Activated CD4-positive, alpha-beta T cell treated with anti-CD3 and anti-CD28 coated beads for 1 hour (primary cell): ENCODE data around the gene MEN1.

Experiments
- DNase-seq: peaks from one replicate; pipeline ENCODE4 v3.0.0-alpha.2; 2020

Gene MEN1

GRCh38 chr11:64800303-64801157 lies 9.8 kb downstream of the MEN1 start:
- no peak for DNase-seq

- no peak for DNase-seq
These were observed 10.6 kb downstream of the MEN1 start for GRCh38 chr11:64799623-64800302.

- no peak for DNase-seq
These were observed 11.1 kb downstream of the MEN1 start for GRCh38 chr11:64799256-64799622.

- no peak for DNase-seq
These were observed 13.4 kb downstream of the MEN1 start for GRCh38 chr11:64796757-64797541.

GRCh38 chr11:64796047-64796756 lies 14.1 kb downstream of the MEN1 start:
- DNase-seq, result no peak

- no peak for DNase-seq
These were observed 15.8 kb downstream of the MEN1 start for GRCh38 chr11:64794526-64794925.

GRCh38 chr11:64793271-64794160 lies 16.8 kb downstream of the MEN1 start:
- DNase-seq, result no peak

- DNase-seq, result no peak
These were observed 17.9 kb downstream of the MEN1 start for GRCh38 chr11:64792482-64792881.

GRCh38 chr11:64791781-64792291 lies 18.5 kb downstream of the MEN1 start:
- no peak for DNase-seq

- no peak for DNase-seq
These were observed 19.9 kb downstream of the MEN1 start for GRCh38 chr11:64790205-64791095.

GRCh38 chr11:64789331-64790204 lies 20.8 kb downstream of the MEN1 start:
- DNase-seq, result no peak

GRCh38 chr11:64788321-64789215 lies 21.8 kb downstream of the MEN1 start:
- no peak for DNase-seq

GRCh38 chr11:64787526-64788320 lies 22.6 kb downstream of the MEN1 start:
- no peak for DNase-seq

GRCh38 chr11:64786308-64786707 lies 24.0 kb downstream of the MEN1 start:
- no peak for DNase-seq

GRCh38 chr11:64784813-64785581 lies 25.4 kb downstream of the MEN1 start:
- no peak for DNase-seq

- peak; percentile 99 for DNase-seq
These were observed 31.7 kb downstream of the MEN1 start, which contains the start of gene SF1 for GRCh38 chr11:64778473-64779298. TSS of gene SF1 (minus strand) at chr11:64778542. CDS start at chr11:64778392, 150 bp downstream.
